ENCODE results near the gene NHERF2.

NHERF2 gene

DNA sequence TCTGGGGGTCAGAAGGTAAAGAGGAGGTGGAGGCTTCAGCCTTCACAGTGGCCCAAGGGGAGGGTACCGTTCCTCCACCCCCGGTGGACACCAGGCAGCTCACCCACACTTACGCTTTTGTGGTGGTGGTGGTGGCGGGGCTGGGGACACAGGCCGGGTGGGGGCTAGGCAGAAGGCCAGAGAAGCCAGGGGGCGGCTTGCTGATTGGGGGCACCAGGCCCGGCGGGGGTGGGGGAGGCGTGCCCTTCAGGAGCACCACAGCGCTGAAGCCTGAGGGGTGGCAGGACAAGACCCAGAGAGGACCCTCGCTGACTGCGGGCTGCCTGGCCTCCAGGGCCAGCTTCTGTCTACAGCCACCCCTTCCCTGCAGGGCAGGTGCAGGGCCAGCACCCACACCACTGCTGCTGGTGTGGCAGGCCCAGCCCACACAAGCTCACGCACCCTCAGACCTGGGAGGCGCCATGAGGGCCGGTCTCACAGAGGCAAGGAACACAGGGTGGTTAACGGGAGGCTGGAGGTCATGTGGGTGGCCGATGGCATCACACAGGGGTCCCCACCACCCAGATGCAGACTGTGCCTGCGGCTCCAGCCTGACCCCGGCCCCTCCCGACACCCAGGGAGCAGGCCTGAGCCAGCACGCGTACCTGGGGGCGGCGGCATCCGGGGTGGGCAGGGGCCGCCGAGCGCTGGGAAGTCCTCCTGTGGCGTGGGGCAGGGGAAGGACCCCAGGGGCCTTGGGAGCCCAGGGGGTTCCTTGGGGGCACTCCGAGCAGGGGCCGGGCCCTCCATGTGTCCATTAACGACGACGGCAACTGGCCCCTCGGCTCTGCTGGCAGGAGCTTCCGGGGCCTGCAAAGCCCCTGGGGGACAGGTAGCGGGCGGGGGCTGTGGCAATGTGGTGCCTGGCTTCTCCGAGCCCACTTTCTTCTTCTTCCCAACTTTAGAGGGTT, 27.6 kb upstream of the NHERF2 start:
- H2AFZ ChIP-seq (ENCODE audit: low read length) = no peak overlapping the region
- no peak overlapping the region for H3K4me2 ChIP-seq (ENCODE audit: low read depth, low read length, poor library complexity, severe bottlenecking)
- no peaks in the 10 kb centered on the region for H3K9me2 ChIP-seq (replicated peaks; ENCODE audit: low read depth, low read length)
- no peaks in the 10 kb centered on the region for H3K27me3 ChIP-seq (ENCODE audit: insufficient read depth, low read length, poor library complexity, severe bottlenecking)
- no peaks in the 10 kb centered on the region for H3K4me1 ChIP-seq (ENCODE audit: insufficient read depth, low read length, poor library complexity, severe bottlenecking)
- H3K36me3 ChIP-seq (ENCODE audit: insufficient read depth, low read length) = peaks cover 31% of the 10 kb centered on the region; the same call in 1 of the 2 replicates
- no peak overlapping the region for H3K4me3 ChIP-seq (ENCODE audit: low read length, poor library complexity, severe bottlenecking)
- TF ChIP-seq EZH2phosphoT487 (IDR thresholded peaks at IDR 0.05; ENCODE audit: borderline replicate concordance) = no peak
- TF ChIP-seq, protein P1, sequence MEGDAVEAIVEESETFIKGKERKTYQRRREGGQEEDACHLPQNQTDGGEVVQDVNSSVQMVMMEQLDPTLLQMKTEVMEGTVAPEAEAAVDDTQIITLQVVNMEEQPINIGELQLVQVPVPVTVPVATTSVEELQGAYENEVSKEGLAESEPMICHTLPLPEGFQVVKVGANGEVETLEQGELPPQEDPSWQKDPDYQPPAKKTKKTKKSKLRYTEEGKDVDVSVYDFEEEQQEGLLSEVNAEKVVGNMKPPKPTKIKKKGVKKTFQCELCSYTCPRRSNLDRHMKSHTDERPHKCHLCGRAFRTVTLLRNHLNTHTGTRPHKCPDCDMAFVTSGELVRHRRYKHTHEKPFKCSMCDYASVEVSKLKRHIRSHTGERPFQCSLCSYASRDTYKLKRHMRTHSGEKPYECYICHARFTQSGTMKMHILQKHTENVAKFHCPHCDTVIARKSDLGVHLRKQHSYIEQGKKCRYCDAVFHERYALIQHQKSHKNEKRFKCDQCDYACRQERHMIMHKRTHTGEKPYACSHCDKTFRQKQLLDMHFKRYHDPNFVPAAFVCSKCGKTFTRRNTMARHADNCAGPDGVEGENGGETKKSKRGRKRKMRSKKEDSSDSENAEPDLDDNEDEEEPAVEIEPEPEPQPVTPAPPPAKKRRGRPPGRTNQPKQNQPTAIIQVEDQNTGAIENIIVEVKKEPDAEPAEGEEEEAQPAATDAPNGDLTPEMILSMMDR (conservative IDR thresholded peaks at IDR 0.05; ENCODE audit: low read length) = no peak
- no peaks in the 10 kb centered on the region for H3F3A ChIP-seq (ENCODE audit: low read depth)
- H3K9ac ChIP-seq (ENCODE audit: low read depth, low read length, poor library complexity, severe bottlenecking) = no peak overlapping the region
- peaks cover 4% of the 10 kb centered on the region for H4K20me1 ChIP-seq (ENCODE audit: insufficient read depth, low read length, poor library complexity, severe bottlenecking)
- peaks cover 6% of the 10 kb centered on the region; the same call in 1 of the 2 replicates for H3K79me2 ChIP-seq (ENCODE audit: insufficient read depth, low read length)
- H3K9me3 ChIP-seq (ENCODE audit: insufficient read depth, low read depth, low read length) = no peaks in the 10 kb centered on the region

DNA sequence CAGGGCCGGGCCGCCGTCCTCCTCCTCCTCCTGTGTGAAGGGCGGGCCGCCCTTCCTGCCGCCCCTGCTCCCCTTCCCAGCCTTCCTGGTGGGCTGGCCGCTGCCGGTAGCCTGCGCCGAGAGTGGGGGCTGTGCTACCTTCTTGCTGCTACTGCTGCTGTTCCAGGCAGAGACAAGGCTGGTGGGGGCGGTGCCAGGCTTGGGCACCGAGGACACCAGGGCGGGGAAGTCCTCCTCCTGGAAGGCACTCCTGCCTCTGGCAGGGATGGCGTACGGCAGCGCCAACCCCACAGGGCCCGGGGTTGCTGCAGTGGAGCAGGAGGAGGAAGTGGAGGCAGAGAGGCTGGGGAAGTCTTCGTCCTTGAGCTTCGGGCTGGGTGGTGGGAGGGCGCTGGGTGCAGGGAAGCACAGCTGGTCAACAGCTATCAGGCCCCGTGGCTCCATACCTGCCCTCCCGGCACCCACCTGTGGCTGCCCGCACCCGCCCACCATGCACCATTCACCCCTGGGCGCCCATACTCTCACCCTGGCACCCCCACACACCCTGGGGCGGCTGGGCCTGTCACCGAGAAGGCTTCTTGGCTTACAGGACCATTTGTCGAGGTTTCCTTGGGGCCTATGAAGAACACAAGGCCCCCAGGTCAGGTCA, 26.7 kb upstream of the NHERF2 start:
- no peak overlapping the region for H3K4me2 ChIP-seq (ENCODE audit: low read depth, low read length, poor library complexity, severe bottlenecking)
- no peak overlapping the region for H3K9ac ChIP-seq (ENCODE audit: low read depth, low read length, poor library complexity, severe bottlenecking)
- no peaks in the 10 kb centered on the region for H3K27me3 ChIP-seq (ENCODE audit: insufficient read depth, low read length, poor library complexity, severe bottlenecking)
- TF ChIP-seq, protein P1 (conservative IDR thresholded peaks at IDR 0.05; ENCODE audit: low read length) = no peak
- TF ChIP-seq EZH2phosphoT487 (IDR thresholded peaks at IDR 0.05; ENCODE audit: borderline replicate concordance) = no peak
- H3F3A ChIP-seq (ENCODE audit: low read depth) = no peaks in the 10 kb centered on the region
- H3K4me1 ChIP-seq (ENCODE audit: insufficient read depth, low read length, poor library complexity, severe bottlenecking) = no peaks in the 10 kb centered on the region
- no peaks in the 10 kb centered on the region for H3K9me3 ChIP-seq (ENCODE audit: insufficient read depth, low read depth, low read length)
- no peaks in the 10 kb centered on the region for H3K9me2 ChIP-seq (replicated peaks; ENCODE audit: low read depth, low read length)
- H2AFZ ChIP-seq (ENCODE audit: low read length) = no peak overlapping the region
- peaks cover 4% of the 10 kb centered on the region for H4K20me1 ChIP-seq (ENCODE audit: insufficient read depth, low read length, poor library complexity, severe bottlenecking)
- no peak overlapping the region for H3K4me3 ChIP-seq (ENCODE audit: low read length, poor library complexity, severe bottlenecking)
- H3K36me3 ChIP-seq (ENCODE audit: insufficient read depth, low read length) = peaks cover 31% of the 10 kb centered on the region; the same call in 1 of the 2 replicates
- peaks cover 11% of the 10 kb centered on the region; the same call in 1 of the 2 replicates for H3K79me2 ChIP-seq (ENCODE audit: insufficient read depth, low read length)

DNA sequence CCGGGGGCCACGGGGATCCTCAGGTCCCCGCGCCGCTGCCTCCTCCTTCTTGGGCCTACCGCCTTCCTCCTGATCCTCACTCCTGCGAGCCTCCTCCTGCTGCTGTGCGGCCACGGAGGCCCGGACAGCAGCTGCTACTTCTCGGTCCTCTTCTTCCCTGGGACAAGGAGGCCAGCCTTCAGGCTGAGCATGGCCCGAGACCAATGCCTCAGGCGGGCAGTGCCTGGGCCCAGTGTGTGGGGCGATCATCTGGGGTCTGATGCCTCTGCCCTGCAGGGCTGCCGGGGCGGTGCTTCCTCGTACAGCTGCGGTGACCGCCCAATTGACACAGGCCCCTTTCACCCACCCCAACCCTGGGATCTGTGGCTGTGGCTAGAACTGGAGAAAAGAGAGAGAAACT, 25.7 kb upstream of the NHERF2 start:
- no peaks in the 10 kb centered on the region for H3K27me3 ChIP-seq (ENCODE audit: insufficient read depth, low read length, poor library complexity, severe bottlenecking)
- TF ChIP-seq EZH2phosphoT487 (IDR thresholded peaks at IDR 0.05; ENCODE audit: borderline replicate concordance) = no peak
- TF ChIP-seq, protein P1 (conservative IDR thresholded peaks at IDR 0.05; ENCODE audit: low read length) = no peak
- H3K9me2 ChIP-seq (replicated peaks; ENCODE audit: low read depth, low read length) = no peaks in the 10 kb centered on the region
- H3K36me3 ChIP-seq (ENCODE audit: insufficient read depth, low read length) = peaks cover 31% of the 10 kb centered on the region; the same call in 1 of the 2 replicates
- H3K4me3 ChIP-seq (ENCODE audit: low read length, poor library complexity, severe bottlenecking) = no peak overlapping the region
- H2AFZ ChIP-seq (ENCODE audit: low read length) = no peak overlapping the region
- no peaks in the 10 kb centered on the region for H3F3A ChIP-seq (ENCODE audit: low read depth)
- H3K9me3 ChIP-seq (ENCODE audit: insufficient read depth, low read depth, low read length) = no peaks in the 10 kb centered on the region
- no peak overlapping the region for H3K9ac ChIP-seq (ENCODE audit: low read depth, low read length, poor library complexity, severe bottlenecking)
- no peaks in the 10 kb centered on the region for H3K4me1 ChIP-seq (ENCODE audit: insufficient read depth, low read length, poor library complexity, severe bottlenecking)
- H3K4me2 ChIP-seq (ENCODE audit: low read depth, low read length, poor library complexity, severe bottlenecking) = no peak overlapping the region
- peaks cover 21% of the 10 kb centered on the region; the same call in 1 of the 2 replicates for H3K79me2 ChIP-seq (ENCODE audit: insufficient read depth, low read length)
- H4K20me1 ChIP-seq (ENCODE audit: insufficient read depth, low read length, poor library complexity, severe bottlenecking) = peaks cover 4% of the 10 kb centered on the region

All from Loucy (cell line).